ENCODE data around the gene SDSL.

Gene SDSL

GRCh38 chr12:113402586-113403260 is 19.5 kb upstream of the SDSL start:
- ChIA-PET CTCF (no interaction called here), POLR2A (no interaction called here)

DNA sequence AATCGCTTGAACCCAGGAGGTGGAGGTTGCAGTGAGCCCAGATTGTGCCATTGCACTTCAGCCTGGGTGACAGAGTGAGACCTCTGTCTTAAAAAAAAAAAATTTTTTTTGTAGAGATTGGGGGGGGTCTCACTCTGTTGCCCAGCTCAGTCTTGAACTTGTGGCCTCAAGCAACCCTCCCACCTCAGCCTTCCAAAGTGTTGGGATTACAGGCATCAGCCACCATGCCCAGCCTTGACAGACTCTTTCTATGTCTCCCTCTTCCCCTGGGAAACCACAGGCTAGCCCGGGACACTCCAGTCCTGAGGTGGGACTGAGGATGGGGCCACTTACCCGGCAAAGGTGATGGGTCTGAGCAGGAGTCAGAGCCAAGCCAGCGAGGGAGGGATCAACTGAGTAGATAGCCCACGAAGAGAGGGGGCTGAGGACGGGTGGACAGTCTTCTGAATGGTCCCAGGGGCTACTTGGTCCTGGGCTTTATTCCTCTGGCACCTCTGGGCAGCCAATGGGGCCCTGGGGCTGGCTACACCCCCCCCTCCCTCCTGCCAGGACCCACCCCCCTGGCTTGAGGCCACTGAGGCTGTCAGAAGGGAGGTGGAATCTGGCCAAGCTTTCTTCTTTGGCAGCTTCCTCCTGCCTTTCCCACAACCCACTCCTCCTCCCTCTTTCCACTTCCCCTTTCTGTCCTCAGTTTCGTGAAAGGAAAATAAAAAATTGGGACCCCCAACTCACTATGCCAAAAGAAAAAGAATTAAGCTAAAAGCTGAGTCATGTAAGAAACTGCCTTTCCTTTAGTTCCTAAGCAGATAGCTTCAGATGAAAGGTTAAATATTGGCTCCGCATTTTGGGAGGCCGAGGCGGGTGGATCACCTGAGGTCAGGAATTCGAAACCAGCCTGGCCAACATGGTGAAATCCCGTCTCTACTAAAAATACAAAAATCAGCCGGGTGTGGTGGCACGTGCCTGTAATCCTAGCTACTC is 18.5 kb upstream of the SDSL start, which contains the start of gene SDS:
Gene SDS (minus strand): TSS at position 453 of the 981 bp plus-strand sequence. CDS start 4,179 bp downstream, outside the sequence.
- H3K4me3 ChIP-seq (ENCODE audit: low read depth, low read length), result no peak within 1 kb of the TSS

More at GRCh38 chr12:113402586-113403260, 19.5 kb upstream of the SDSL start:
- no peaks in the 10 kb centered on the region for H3K9me3 ChIP-seq (ENCODE audit: control insufficient read depth, insufficient read depth, low read depth, low read length)
- H3K4me3 ChIP-seq (ENCODE audit: low read depth, low read length), result no peak overlapping the region
- no peaks in the 10 kb centered on the region for H3K36me3 ChIP-seq (ENCODE audit: control insufficient read depth in 2 of 2, insufficient read depth in 1 of 2, low read length in 2 of 2)
- TF ChIP-seq ZNF548 (tag by site-specific recombination; IDR thresholded peaks at IDR 0.05), result no peak
- no peak for TF ChIP-seq ZNF561 (tag by site-specific recombination; IDR thresholded peaks at IDR 0.05; ENCODE audit: borderline replicate concordance)
- TF ChIP-seq SP3 (tag by site-specific recombination; IDR thresholded peaks at IDR 0.05), result no peak
- no peak for TF ChIP-seq ZNF488 (tag by site-specific recombination; IDR thresholded peaks at IDR 0.05)
- no peak for TF ChIP-seq ZNF292 (tag by site-specific recombination; IDR thresholded peaks at IDR 0.05; ENCODE audit: borderline replicate concordance, low read depth)
- TF ChIP-seq ZFP3 (tag by site-specific recombination; IDR thresholded peaks at IDR 0.05; ENCODE audit: low read depth), result no peak
- TF ChIP-seq OSR2 (tag by site-specific recombination; IDR thresholded peaks at IDR 0.05), result no peak
- TF ChIP-seq ZNF501 (tag by site-specific recombination; IDR thresholded peaks at IDR 0.05), result no peak
- no peak for TF ChIP-seq KLF1 (tag by site-specific recombination; IDR thresholded peaks at IDR 0.05)
- no peak for TF ChIP-seq ZNF704 (tag by site-specific recombination; IDR thresholded peaks at IDR 0.05)
- no peak for TF ChIP-seq OVOL3 (tag by site-specific recombination; IDR thresholded peaks at IDR 0.05)
- TF ChIP-seq PRDM10 (tag by site-specific recombination; IDR thresholded peaks at IDR 0.05), result no peak
- no peak for TF ChIP-seq ZNF202 (tag by site-specific recombination; IDR thresholded peaks at IDR 0.05; ENCODE audit: borderline replicate concordance)
- TF ChIP-seq ZNF423 (tag by site-specific recombination; IDR thresholded peaks at IDR 0.05), result no peak
- no peak for TF ChIP-seq MZF1 (tag by site-specific recombination; IDR thresholded peaks at IDR 0.05; ENCODE audit: borderline replicate concordance)
- TF ChIP-seq TCF7L2 (IDR thresholded peaks at IDR 0.05; ENCODE audit: borderline replicate concordance, low read depth, low read length), result no peak
- no peaks in the 10 kb centered on the region for H3K4me1 ChIP-seq (ENCODE audit: control insufficient read depth, insufficient read depth, low read length)
- H3K27ac ChIP-seq (ENCODE audit: extremely low read depth, low read depth, low read length), result no peak overlapping the region

More for the DNA sequence above, 18.5 kb upstream of the SDSL start, which contains the start of gene SDS:
- H3K4me1 ChIP-seq (ENCODE audit: control insufficient read depth, insufficient read depth, low read length), result no peaks in the 10 kb centered on the region
- ChIA-PET CTCF (interaction anchor here (0.5 to 1.8 kb wide), 4 partner anchors 18 to 355 kb away, joined by 3 to 5 read pairs (median 4); no protein-coding TSS in a partner anchor), POLR2A (interaction anchor here (1.1 kb wide), 1 partner anchor 18 kb away, joined by 3 read pairs; the partner anchor contains the start of gene SDSL)
- TF ChIP-seq ZNF341 (tag by site-specific recombination; IDR thresholded peaks at IDR 0.05; ENCODE audit: low read depth) (peak; percentile 69), ZNF335 (tag by site-specific recombination; conservative IDR thresholded peaks at IDR 0.05) (peak; percentile 45), ZNF548 (tag by site-specific recombination; IDR thresholded peaks at IDR 0.05) (no peak)
- H3K9me3 ChIP-seq (ENCODE audit: control insufficient read depth, insufficient read depth, low read depth, low read length), result no peaks in the 10 kb centered on the region
- H3K27ac ChIP-seq (ENCODE audit: extremely low read depth, low read depth, low read length), result no peak within 1 kb of the TSS
- H3K36me3 ChIP-seq (ENCODE audit: control insufficient read depth in 2 of 2, insufficient read depth in 1 of 2, low read length in 2 of 2), result no peaks in the 10 kb centered on the region

All from HEK293 (cell line).